ENCODE measurements around the gene ZNF672. TPM values are rescaled to one million over a fixed set of nuclear protein-coding genes. Genes with fewer than 3 reads are reported as not detected.
A peak's percentile ranks its signal among the peaks of the same experiment; 100 is the strongest.

The ZNF672 gene
- total and polyA plus RNA-seq, 2 experiments from 2014 or later = 10.3 to 39.7 TPM

DNA sequence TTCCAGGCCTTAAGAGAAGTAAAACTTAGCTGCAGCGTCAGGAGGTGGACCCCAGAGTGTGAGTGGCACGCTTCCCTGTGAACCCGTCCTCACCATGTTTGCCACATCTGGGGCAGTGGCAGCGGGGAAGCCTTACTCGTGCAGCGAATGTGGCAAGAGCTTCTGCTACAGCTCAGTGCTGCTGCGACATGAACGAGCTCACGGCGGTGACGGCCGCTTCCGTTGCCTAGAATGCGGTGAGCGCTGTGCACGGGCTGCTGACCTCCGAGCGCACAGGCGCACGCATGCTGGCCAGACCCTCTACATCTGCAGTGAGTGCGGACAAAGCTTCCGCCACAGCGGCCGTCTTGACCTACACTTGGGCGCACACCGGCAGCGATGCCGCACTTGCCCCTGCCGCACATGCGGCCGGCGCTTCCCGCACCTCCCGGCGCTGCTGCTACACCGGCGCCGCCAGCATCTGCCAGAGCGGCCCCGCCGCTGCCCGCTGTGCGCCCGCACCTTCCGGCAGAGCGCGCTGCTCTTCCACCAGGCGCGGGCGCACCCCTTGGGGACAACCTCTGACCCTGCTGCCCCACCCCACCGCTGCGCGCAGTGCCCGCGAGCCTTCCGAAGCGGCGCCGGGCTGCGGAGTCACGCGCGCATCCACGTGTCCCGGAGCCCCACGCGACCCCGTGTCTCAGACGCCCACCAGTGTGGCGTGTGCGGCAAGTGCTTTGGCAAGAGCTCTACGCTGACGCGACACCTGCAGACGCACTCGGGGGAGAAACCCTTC is 9.3 kb downstream of the ZNF672 start:
- ATAC-seq = peak; percentile 85
- DNase-seq (ENCODE audit: low spot score) = peak; percentile 81
- Histone ChIP-seq H3K4me3 (peak overlapping the region; percentile 68), H3K4me1 (ENCODE audit: insufficient read depth) (peaks cover 6% of the 10 kb centered on the region; the same call in 1 of the 2 replicates), H3K4me2 (peak overlapping the region; percentile 89), H3K36me3 (ENCODE audit: insufficient read depth) (no peaks in the 10 kb centered on the region), H4K20me1 (replicated peaks; ENCODE audit: insufficient read depth) (peaks cover 13% of the 10 kb centered on the region), H3F3A (replicated peaks; ENCODE audit: low read depth) (peaks cover 13% of the 10 kb centered on the region), H2AFZ (peak overlapping the region; percentile 86), H3K79me2 (replicated peaks; ENCODE audit: insufficient read depth) (no peaks in the 10 kb centered on the region), H3K9me2 (ENCODE audit: insufficient read depth) (no peaks in the 10 kb centered on the region), H3K27me3 (ENCODE audit: insufficient read depth) (peaks cover 47% of the 10 kb centered on the region), H3K27ac (ENCODE audit: low read depth) (no peak overlapping the region)
- Mint-ChIP-seq H3K4me3 (peak overlapping the region; percentile 62; the same call in 2 of the 3 replicates), H3K27ac (no peak overlapping the region), H3K27me3 (ENCODE audit: insufficient read depth, low read depth, poor library complexity) (peaks cover 18% of the 10 kb centered on the region), H3K9me3 (no peaks in the 10 kb centered on the region; the same call in 2 of the 3 replicates), H3K4me1 (peaks cover 8% of the 10 kb centered on the region), H3K36me3 (ENCODE audit: low read depth) (peaks cover 43% of the 10 kb centered on the region)
- TF ChIP-seq, protein P1, sequence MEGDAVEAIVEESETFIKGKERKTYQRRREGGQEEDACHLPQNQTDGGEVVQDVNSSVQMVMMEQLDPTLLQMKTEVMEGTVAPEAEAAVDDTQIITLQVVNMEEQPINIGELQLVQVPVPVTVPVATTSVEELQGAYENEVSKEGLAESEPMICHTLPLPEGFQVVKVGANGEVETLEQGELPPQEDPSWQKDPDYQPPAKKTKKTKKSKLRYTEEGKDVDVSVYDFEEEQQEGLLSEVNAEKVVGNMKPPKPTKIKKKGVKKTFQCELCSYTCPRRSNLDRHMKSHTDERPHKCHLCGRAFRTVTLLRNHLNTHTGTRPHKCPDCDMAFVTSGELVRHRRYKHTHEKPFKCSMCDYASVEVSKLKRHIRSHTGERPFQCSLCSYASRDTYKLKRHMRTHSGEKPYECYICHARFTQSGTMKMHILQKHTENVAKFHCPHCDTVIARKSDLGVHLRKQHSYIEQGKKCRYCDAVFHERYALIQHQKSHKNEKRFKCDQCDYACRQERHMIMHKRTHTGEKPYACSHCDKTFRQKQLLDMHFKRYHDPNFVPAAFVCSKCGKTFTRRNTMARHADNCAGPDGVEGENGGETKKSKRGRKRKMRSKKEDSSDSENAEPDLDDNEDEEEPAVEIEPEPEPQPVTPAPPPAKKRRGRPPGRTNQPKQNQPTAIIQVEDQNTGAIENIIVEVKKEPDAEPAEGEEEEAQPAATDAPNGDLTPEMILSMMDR (conservative IDR thresholded peaks at IDR 0.05; ENCODE audit: low read depth in 2 of 2) = peak in 1 of 2 experiments; percentile 46; a peak in 2 of 4 replicates
- TF ChIP-seq CREB1 (CRISPR knock-in tag; IDR thresholded peaks at IDR 0.05; ENCODE audit: low read depth) = no peak

DNA sequence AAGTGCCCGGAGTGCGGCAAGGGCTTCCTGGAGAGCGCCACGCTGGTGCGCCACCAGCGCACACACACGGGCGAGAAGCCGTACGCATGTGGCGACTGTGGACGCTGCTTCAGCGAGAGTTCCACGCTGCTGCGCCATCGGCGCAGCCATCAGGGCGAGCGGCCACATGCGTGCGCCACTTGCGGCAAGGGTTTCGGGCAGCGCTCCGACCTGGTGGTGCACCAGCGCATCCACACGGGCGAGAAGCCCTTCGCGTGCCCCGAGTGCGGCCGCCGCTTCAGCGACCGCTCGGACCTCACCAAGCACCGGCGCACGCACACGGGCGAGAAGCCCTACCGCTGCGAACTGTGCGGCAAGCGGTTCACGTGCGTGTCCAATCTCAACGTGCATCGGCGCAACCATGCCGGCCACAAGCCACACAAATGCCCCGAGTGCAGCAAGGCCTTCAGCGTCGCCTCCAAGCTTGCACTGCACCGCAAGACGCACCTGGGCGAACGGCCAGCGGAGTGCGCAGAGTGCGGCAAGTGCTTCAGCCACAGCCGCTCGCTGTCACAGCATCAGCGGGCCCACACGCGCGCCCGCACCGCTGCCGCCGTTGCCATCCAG is 10.0 kb downstream of the ZNF672 start:
- peak overlapping the region; percentile 58; the same call in 2 of the 3 replicates for H3K4me3 Mint-ChIP-seq
- peak; percentile 62 for ATAC-seq
- peaks cover 18% of the 10 kb centered on the region for H3K27me3 Mint-ChIP-seq (ENCODE audit: insufficient read depth, low read depth, poor library complexity)
- Histone ChIP-seq H3K79me2 (replicated peaks; ENCODE audit: insufficient read depth) (no peaks in the 10 kb centered on the region), H3K4me1 (ENCODE audit: insufficient read depth) (peaks cover 6% of the 10 kb centered on the region; the same call in 1 of the 2 replicates), H3K36me3 (ENCODE audit: insufficient read depth) (no peaks in the 10 kb centered on the region), H4K20me1 (replicated peaks; ENCODE audit: insufficient read depth) (peaks cover 13% of the 10 kb centered on the region), H3K4me2 (peak overlapping the region; percentile 89), H3K27ac (ENCODE audit: low read depth) (no peak overlapping the region), H3F3A (replicated peaks; ENCODE audit: low read depth) (peaks cover 13% of the 10 kb centered on the region), H3K27me3 (ENCODE audit: insufficient read depth) (peaks cover 47% of the 10 kb centered on the region), H3K4me3 (peak overlapping the region; percentile 68), H3K9me2 (ENCODE audit: insufficient read depth) (no peaks in the 10 kb centered on the region), H2AFZ (peak overlapping the region; percentile 86)
- H3K9me3 Mint-ChIP-seq = no peaks in the 10 kb centered on the region; the same call in 2 of the 3 replicates
- DNase-seq (ENCODE audit: low spot score) = peak; percentile 63
- H3K4me1 Mint-ChIP-seq = peaks cover 8% of the 10 kb centered on the region
- H3K27ac Mint-ChIP-seq = no peak overlapping the region
- peaks cover 43% of the 10 kb centered on the region for H3K36me3 Mint-ChIP-seq (ENCODE audit: low read depth)
- TF ChIP-seq EZH2phosphoT487 (IDR thresholded peaks at IDR 0.05; ENCODE audit: unreplicated experiment) (no peak), STAT1 (IDR thresholded peaks at IDR 0.05; ENCODE audit: unreplicated experiment) (no peak), NANOG (IDR thresholded peaks at IDR 0.05; ENCODE audit: borderline replicate concordance) (no peak), JUNB (IDR thresholded peaks at IDR 0.05; ENCODE audit: unreplicated experiment) (no peak)
- TF ChIP-seq, protein P1 (conservative IDR thresholded peaks at IDR 0.05; ENCODE audit: low read depth in 2 of 2) = no peak
- TF ChIP-seq, protein P2, sequence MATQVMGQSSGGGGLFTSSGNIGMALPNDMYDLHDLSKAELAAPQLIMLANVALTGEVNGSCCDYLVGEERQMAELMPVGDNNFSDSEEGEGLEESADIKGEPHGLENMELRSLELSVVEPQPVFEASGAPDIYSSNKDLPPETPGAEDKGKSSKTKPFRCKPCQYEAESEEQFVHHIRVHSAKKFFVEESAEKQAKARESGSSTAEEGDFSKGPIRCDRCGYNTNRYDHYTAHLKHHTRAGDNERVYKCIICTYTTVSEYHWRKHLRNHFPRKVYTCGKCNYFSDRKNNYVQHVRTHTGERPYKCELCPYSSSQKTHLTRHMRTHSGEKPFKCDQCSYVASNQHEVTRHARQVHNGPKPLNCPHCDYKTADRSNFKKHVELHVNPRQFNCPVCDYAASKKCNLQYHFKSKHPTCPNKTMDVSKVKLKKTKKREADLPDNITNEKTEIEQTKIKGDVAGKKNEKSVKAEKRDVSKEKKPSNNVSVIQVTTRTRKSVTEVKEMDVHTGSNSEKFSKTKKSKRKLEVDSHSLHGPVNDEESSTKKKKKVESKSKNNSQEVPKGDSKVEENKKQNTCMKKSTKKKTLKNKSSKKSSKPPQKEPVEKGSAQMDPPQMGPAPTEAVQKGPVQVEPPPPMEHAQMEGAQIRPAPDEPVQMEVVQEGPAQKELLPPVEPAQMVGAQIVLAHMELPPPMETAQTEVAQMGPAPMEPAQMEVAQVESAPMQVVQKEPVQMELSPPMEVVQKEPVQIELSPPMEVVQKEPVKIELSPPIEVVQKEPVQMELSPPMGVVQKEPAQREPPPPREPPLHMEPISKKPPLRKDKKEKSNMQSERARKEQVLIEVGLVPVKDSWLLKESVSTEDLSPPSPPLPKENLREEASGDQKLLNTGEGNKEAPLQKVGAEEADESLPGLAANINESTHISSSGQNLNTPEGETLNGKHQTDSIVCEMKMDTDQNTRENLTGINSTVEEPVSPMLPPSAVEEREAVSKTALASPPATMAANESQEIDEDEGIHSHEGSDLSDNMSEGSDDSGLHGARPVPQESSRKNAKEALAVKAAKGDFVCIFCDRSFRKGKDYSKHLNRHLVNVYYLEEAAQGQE (IDR thresholded peaks at IDR 0.05; ENCODE audit: unreplicated experiment) = no peak
